Left forelimb (tissue), 1 donor: ENCODE measurements around the gene TNIP3.
"Not testable (repeated sequence)": the region's sequence is repeated elsewhere in the genome, so short reads cannot be mapped to it uniquely, and the experiment has no call there.

Source experiments
- DNase-seq: peaks from one replicate; pipeline ENCODE4 v3.0.0-alpha.2; 2018; ENCODE audit warnings: low spot score

Gene TNIP3

GRCh38 chr4:121164291-121164690 is at the start of gene TNIP3:
TSS of gene TNIP3 (minus strand) at chr4:121164321. CDS start at chr4:121164125, 196 bp downstream.
- DNase-seq = no peak

- no peak for DNase-seq
These were observed 48.7 kb upstream of the TNIP3 start for GRCh38 chr4:121212806-121213205.

DNA sequence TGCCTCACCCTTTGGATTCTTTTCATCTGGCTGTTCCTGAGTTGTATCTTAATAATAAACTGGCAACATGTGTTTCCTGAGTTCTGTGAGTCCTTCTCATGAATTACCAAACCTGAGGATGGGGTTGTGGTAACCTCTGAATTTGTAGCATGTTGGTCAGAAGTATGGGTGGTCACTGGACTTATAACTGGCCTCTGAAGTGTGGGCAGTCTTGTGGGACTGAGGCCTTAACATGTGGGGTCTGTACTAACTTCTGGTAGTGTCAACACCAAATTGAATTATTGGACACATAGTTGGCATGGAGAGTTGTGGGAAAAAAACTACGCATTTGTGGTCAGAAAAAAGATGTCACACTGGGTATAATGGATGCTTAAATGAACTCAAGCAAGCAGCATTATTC is 45.0 kb upstream of the TNIP3 start:
- DNase-seq = no peak

GRCh38 chr4:121208244-121209007 is 44.3 kb upstream of the TNIP3 start:
- DNase-seq = no peak

GRCh38 chr4:121205777-121206176 is 41.7 kb upstream of the TNIP3 start:
- not testable (repeated sequence) for DNase-seq

DNA sequence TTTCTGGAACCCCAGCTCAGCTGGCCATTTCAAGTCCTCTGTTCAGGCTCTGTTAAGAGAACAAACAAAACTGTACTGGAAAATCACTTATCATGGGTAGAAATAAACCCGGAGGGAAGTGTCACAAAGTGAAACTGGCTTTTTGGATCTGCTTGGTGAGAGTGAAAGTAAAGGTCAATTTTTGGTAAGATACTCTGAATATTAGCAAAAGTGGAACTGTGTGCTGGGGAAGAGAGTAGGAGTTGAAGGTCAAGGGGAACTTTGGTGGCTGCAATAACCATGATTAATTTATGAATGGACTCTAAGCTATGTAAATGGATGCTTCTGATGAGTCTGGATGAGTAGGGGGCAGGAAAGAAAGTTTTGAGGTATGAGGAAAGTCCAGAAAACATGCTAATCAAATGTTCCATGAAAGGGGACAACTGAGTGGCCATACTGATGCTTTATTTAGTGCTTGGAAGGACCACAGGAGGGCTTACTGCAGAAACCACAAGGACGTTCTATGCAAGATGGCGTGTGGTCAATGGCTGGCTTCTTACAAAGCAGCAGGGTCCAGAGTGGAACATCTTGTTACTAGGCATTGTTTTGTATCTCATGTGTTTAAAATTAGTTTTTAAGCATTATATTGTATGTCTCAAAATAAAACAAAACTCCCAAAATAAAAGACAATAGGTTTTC is 36.8 kb upstream of the TNIP3 start:
- no peak for DNase-seq

DNA sequence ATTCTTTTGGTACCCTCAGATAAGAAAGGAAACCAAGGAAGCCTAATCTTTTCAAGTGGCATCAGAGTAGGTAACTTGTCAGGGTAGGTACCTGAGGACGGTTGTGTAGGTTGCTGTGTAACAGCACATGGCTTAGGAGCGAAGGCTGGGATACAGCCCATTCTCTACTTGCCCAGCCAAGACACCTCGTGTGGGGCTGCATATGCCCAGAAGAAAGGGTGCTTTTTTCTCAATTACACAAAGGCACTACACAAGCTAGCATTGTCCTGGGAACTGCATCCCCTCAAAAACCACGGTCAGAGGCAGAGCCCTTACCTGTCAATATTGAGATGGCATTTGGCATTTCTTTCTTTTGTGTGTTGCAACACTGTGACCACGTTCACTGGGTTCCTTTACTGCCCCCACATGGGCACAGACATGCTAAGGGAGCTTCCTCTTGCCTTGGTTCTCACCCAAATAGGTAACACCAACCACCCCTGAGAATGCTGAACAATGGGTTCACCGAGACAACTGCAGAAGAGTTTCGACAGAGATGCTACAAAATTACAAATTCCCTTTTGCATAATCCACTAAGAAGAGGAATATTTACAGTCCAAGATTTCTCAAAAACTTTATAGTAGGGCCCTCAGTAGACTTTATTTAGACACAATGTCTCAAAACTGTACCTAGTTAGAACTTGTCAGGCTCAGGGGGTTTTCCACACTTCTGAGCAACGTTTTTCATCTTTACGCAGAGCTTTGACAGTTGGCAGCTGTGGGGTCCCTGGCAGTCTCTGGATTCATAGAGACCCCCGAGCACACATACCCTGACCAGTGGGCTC is 35.8 kb upstream of the TNIP3 start:
- no peak for DNase-seq

GRCh38 chr4:121198251-121198650 is 34.1 kb upstream of the TNIP3 start:
- no peak for DNase-seq

DNA sequence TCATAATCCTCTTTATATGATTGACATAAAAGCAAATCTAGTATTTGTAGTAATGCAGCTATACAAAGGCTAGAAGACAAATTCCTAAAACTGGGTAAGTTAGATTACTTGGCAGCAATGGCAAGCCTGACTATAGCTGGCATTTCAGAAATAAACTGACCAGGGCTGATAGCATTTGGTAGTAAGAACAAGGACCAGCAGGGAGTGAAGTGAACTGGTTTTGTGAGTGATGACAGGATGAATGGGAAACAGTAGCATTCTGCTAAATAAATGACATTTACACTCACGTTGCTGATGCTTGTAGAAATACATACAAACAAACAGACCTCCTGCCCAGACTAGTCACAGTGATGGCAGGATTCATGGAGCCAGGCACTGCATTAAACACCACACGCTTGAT is 31.5 kb upstream of the TNIP3 start:
- no peak for DNase-seq

DNA sequence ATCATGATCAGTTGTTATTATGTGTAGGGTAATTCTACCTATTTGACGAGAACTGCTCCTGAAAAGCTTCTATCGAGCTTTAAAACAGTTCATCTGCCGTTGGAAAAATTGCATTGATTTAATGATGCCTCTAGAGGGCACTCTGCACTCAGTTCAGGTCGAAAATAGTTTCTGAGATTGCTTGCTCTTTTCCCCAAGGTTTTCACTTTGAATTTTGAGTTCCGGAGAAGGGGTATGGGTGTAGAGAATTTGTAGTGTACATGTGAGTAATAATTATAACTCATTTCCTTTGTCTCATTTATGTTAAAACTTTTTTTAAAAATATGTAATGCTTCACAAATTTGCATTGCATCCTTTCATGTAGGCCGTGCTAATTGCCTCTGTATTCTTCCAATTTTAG is 28.4 kb upstream of the TNIP3 start:
- no peak for DNase-seq

DNA sequence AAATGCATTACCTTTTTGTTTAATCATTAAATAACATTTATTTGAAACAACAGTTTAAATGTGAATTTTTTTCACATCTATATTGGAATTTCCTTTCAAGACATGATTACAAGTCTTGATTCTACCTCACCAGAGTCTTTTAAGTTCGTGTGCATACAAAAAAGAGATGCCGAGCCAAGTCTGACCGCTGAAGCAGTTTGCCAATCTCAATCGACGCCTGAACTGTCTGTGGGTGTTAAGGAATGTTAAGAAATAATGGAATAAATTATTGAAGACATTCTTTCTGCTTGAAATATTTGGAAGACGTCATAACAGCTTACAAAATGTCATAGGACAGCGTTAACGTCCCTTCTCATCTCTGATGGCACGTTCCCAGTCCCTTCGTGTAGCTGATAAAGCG is 27.9 kb upstream of the TNIP3 start:
- DNase-seq = no peak

- no peak for DNase-seq
These were observed 27.2 kb upstream of the TNIP3 start for GRCh38 chr4:121191361-121191760.

- no peak for DNase-seq
These were observed 26.3 kb upstream of the TNIP3 start for GRCh38 chr4:121190389-121190788.

DNA sequence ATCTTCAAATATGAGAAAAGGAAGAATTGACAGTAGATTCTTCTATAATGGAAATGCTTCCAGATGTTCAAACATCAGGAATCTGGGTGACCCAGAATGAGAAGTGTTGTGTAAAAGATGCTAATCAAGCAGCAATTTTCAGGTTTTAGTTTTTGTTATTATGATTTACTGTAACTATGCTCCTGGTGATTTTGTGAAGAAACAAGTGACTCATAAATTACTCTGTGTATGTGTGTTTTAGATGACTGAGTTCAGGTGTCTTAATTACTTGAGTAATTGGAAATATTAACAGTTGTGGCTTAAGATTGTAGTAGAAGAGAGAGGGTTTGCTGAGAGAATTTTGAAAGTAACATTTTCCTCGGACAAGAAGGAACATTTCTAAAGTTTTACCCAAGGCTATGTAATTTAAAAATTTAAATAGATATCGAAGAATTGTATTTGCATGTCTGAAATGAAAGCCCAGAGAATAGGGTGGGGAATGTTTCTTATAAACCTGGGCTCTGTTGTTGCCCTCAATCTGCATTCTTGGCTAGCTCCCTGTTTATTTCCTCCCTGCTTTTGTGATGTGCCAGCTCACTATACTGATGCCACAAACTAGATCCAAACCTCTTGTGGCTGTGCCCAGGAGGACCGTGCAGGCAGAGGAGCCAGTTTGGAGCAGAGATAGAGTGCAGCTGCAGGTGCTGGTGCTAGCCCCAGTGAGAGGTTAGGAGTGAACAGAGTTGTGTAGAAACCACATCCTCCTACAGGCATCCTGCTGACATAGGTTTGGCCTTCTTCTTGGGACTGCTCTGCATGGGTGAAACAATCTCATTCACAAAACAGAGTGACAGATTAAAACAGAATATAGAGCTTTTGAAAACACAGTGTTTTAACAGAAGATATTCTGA is 25.4 kb upstream of the TNIP3 start:
- no peak for DNase-seq

GRCh38 chr4:121187206-121187605 is 23.1 kb upstream of the TNIP3 start:
- DNase-seq = no peak

DNA sequence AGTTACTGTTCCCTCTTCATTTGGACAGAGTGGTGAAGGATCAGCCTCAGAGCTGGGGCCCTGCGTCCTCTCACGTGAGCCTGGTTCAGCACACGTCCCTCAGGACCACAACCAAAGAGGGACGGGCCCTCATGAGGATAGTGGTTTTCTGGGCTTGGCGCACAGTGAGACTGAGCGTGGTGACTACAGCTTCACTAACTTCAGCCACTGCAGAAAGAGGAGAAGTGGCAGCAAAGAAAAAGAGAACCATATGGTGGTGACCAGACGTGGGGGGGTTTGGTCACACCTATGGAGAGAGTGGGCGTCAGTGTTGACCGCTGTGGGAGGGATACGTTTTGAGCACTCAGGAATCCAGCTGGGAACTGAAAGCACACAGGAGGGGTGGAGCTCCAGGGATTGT is 21.8 kb upstream of the TNIP3 start:
- no peak for DNase-seq

- DNase-seq = no peak
These were observed 19.9 kb upstream of the TNIP3 start for GRCh38 chr4:121183989-121184388.

GRCh38 chr4:121183361-121183760 is 19.2 kb upstream of the TNIP3 start:
- DNase-seq = no peak

DNA sequence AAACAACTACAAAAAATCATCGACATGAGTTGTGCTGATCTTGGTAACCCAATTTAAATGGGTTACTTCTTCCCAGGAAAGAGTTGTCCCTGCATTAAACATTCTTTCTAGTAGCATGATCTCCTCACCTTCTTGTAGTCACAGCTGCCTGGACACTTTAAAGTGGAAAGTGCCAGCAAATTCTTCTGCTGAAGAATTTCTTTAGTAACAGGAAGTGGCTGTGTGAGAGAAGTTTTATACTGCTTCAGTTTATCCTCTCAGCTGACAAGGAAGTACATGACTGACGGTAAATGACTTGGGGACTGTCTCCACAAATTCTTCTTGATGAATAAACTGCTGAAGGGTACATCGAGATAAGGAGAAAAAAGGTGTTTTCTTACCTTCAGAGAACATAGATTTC is 18.2 kb upstream of the TNIP3 start:
- DNase-seq = no peak

DNA sequence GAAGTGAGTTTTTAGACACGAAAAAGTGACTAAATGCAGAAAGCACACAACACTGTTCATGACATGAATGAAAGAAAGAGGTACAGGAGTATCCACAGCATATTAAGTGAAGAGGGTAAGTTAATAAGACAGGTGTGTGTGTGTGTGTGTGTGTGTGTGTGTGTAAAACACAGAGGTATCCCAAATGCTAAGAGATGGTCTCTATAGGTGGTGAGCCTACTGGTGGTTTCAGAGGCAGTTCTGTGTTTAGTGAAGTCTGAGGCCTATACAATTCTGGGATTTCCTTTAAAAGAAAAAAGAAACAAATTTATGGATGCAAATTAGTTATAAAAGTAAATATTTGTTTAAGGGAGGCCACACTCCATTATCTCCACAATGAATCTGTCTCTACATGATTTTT is 17.4 kb upstream of the TNIP3 start:
- DNase-seq = no peak

GRCh38 chr4:121180558-121180957 is 16.4 kb upstream of the TNIP3 start:
- no peak for DNase-seq
